Stomach (tissue), 9 donors: ENCODE data around the gene LIN9. TPM values are rescaled to one million over a fixed set of nuclear protein-coding genes. Genes with fewer than 3 reads are reported as not detected.
"Not testable (repeated sequence)": the region's sequence is repeated elsewhere in the genome, so short reads cannot be mapped to it uniquely, and the experiment has no call there.

Source experiments
- DNase-seq, 2 donors: peaks; one replicate each; pipeline versions ENCODE4 v3.0.0 to v3.0.0-alpha.2; 2013 to 2019
- H3K27ac ChIP-seq, 5 donors: fragments of 200-600 bp in 4 of 5; sonication (generic) in 4 of 5; one replicate each; pipeline ENCODE4 v1.5.1; 2013 to 2019; ENCODE audit warnings: mild to moderate bottlenecking in 1 of 5, moderate library complexity in 1 of 5
- H3K27me3 ChIP-seq, 3 donors: fragments of 200-600 bp; sonication (generic); one replicate each; pipeline ENCODE4 v1.5.1; 2017 to 2019; ENCODE audit warnings: mixed run types in 1 of 3
- H3K36me3 ChIP-seq, 4 donors: fragments of 200-600 bp; sonication (generic); 1 replicate in 3 of 4; 2 replicates in 1 of 4; pipeline ENCODE4 v1.5.1; 2016 to 2019
- H3K4me1 ChIP-seq, 4 donors: fragments of 200-600 bp; sonication (generic); one replicate each; pipeline ENCODE4 v1.5.1; 2016 to 2019
- H3K4me3 ChIP-seq, 4 donors: fragments of 200-600 bp; sonication (generic) in 3 of 4; one replicate each; pipeline ENCODE4 v1.5.1; 2016 to 2019; ENCODE audit warnings: mild to moderate bottlenecking in 1 of 4
- H3K9me3 ChIP-seq, 4 donors: fragments of 200-600 bp; sonication (generic); one replicate each; pipeline ENCODE4 v1.5.1; 2016 to 2019
- CTCF ChIP-seq, 7 experiments: fragments of 450-650 bp in 4 of 7; fragments of 200-600 bp in 3 of 7; sonication (generic) in 3 of 7; IDR thresholded peaks; one replicate each; pipeline ENCODE4 v1.5.1; 2016 to 2019; ENCODE audit warnings: antibody characterized with exemption in 7 of 7, control low read depth in 2 of 7, mild to moderate bottlenecking in 1 of 7
- EP300 ChIP-seq: sonication (generic); formaldehyde crosslinking; IDR thresholded peaks from one replicate; pipeline ENCODE4 v1.6.1; 2017; ENCODE audit warnings: antibody characterized with exemption
- POLR2A ChIP-seq, 4 donors: fragments of 450-650 bp; IDR thresholded peaks; one replicate each; pipeline ENCODE4 v1.6.1; 2016; ENCODE audit warnings: antibody characterized with exemption in 4 of 4, control low read depth in 2 of 4, mild to moderate bottlenecking in 1 of 4, moderate library complexity in 1 of 4
- POLR2AphosphoS5 ChIP-seq, 3 donors: sonication (generic); formaldehyde crosslinking; IDR thresholded peaks; one replicate each; pipeline ENCODE4 v1.6.1; 2016; ENCODE audit warnings: antibody characterized with exemption in 3 of 3
- WGBS, 5 donors: extraction: QIAGEN DNeasy Blood & Tissue Kit in 3 of 5; methylation state at CpG; one replicate each; pipeline versions ENCODE4 v1.1.5 to v1.1.7; 2013 to 2018; 5-methylcytosine and 5-hydroxymethylcytosine counted together
- intact Hi-C: fragments of 100-400 bp; cut with DNase I; formaldehyde crosslinking; loops from one replicate; pipeline ENCODE4 v1.15.1; 2023; ENCODE audit warnings: low total_unique reads
- polyA plus RNA-seq, 3 donors: library from polyadenylated mRNA; stranded (reverse); fragments of 200-250 nt; gene quantifications; one replicate each; pipeline ENCODE4 v1.2.3, GENCODE V29; 2013
- total RNA-seq, 5 donors: library from RNA; depleted of rRNA; stranded (reverse); fragments of >200 nt; gene quantifications; one replicate each; pipeline versions ENCODE4 v1.1.0 to v1.2.3, GENCODE V29; 2014 to 2016
- donor health status: healthy with polysubstance abuse.
- donor health status: Bipolar disorder and iron deficiency.
- donor health status: healthy.

LIN9 gene
- total and polyA plus RNA-seq, 8 donors, result 1.3 to 45.5 (median 2.9) TPM; not detected in 1

GRCh38 chr1:226207048-226207447, 101.9 kb downstream of the LIN9 start:
- Histone ChIP-seq H3K4me1 (no peaks in the 10 kb centered on the region), H3K27ac (no peak overlapping the region), H3K36me3 (no peaks in the 10 kb centered on the region), H3K27me3 (no peaks in the 10 kb centered on the region), H3K4me3 (no peak overlapping the region), H3K9me3 (no peaks in the 10 kb centered on the region)
- intact Hi-C loops, result no loop called here
- no peak for DNase-seq
- WGBS, 5 donors, result 87 to 95% (median 92%) methylated on average over 5 of the region's 5 CpGs
- TF ChIP-seq EP300 (no peak), POLR2AphosphoS5 (IDR thresholded peaks at IDR 0.05) (no peak), POLR2A (IDR thresholded peaks at IDR 0.05) (no peak), CTCF (IDR thresholded peaks at IDR 0.05) (no peak)

- DNase-seq, result no peak
- intact Hi-C loops, result no loop called here
- TF ChIP-seq CTCF (IDR thresholded peaks at IDR 0.05), result no peak
- no peak for TF ChIP-seq EP300
- no peaks in the 10 kb centered on the region for H3K36me3 ChIP-seq
- H3K9me3 ChIP-seq, result no peaks in the 10 kb centered on the region
- H3K4me1 ChIP-seq, result no peaks in the 10 kb centered on the region
- no peak overlapping the region for H3K27ac ChIP-seq
- no peaks in the 10 kb centered on the region for H3K27me3 ChIP-seq
- H3K4me3 ChIP-seq, result no peak overlapping the region
Observed at GRCh38 chr1:226204198-226204597, 104.8 kb downstream of the LIN9 start.

GRCh38 chr1:226203655-226204054, 105.3 kb downstream of the LIN9 start:
- no peaks in the 10 kb centered on the region for H3K9me3 ChIP-seq
- H3K27me3 ChIP-seq, result no peaks in the 10 kb centered on the region
- intact Hi-C loops, result no loop called here
- H3K36me3 ChIP-seq, result no peaks in the 10 kb centered on the region
- no peak overlapping the region for H3K27ac ChIP-seq
- 80 to 94% (median 88%) methylated on average over 4 of the region's 4 CpGs for WGBS, 5 donors
- no peak overlapping the region for H3K4me3 ChIP-seq
- DNase-seq, result no peak
- no peaks in the 10 kb centered on the region for H3K4me1 ChIP-seq
- no peak for TF ChIP-seq CTCF (IDR thresholded peaks at IDR 0.05)
- TF ChIP-seq POLR2AphosphoS5 (IDR thresholded peaks at IDR 0.05), result no peak
- no peak for TF ChIP-seq EP300
- TF ChIP-seq POLR2A (IDR thresholded peaks at IDR 0.05), result no peak

- no peak for TF ChIP-seq POLR2A (IDR thresholded peaks at IDR 0.05)
- no peak for TF ChIP-seq EP300
- no peak for TF ChIP-seq CTCF (IDR thresholded peaks at IDR 0.05)
- Histone ChIP-seq H3K27me3 (no peaks in the 10 kb centered on the region), H3K36me3 (no peaks in the 10 kb centered on the region), H3K27ac (no peak overlapping the region), H3K9me3 (no peaks in the 10 kb centered on the region), H3K4me3 (no peak overlapping the region), H3K4me1 (no peaks in the 10 kb centered on the region)
- intact Hi-C loops, result no loop called here
- whole genome bisulfite sequencing, 5 donors, result 83 to 91% (median 90%) methylated on average over 1 of the region's 1 CpG
- DNase-seq, result no peak
Observed at GRCh38 chr1:226203240-226203639, 105.7 kb downstream of the LIN9 start.

- H3K27ac ChIP-seq, H3K9me3 ChIP-seq, H3K36me3 ChIP-seq, H3K4me3 ChIP-seq, H3K27me3 ChIP-seq, H3K4me1 ChIP-seq, DNase-seq, intact Hi-C loops: not testable (repeated sequence)
- 79 to 85% (median 84%) methylated on average over 6 of the region's 6 CpGs for WGBS, 5 donors
Observed at GRCh38 chr1:226202666-226203065, 106.3 kb downstream of the LIN9 start.
